Bronchial smooth muscle cell (primary cell): Measurements from ENCODE around the gene GOLIM4. TPM values are rescaled to one million over a fixed set of nuclear protein-coding genes. Genes with fewer than 3 reads are reported as not detected.

Experiments used
- total RNA-seq: library from RNA; depleted of rRNA; stranded (reverse); fragments of >200 nt; gene quantifications from 2 replicates; pipeline ENCODE4 v1.2.1, GENCODE V29; 2014

The GOLIM4 gene, protein sequence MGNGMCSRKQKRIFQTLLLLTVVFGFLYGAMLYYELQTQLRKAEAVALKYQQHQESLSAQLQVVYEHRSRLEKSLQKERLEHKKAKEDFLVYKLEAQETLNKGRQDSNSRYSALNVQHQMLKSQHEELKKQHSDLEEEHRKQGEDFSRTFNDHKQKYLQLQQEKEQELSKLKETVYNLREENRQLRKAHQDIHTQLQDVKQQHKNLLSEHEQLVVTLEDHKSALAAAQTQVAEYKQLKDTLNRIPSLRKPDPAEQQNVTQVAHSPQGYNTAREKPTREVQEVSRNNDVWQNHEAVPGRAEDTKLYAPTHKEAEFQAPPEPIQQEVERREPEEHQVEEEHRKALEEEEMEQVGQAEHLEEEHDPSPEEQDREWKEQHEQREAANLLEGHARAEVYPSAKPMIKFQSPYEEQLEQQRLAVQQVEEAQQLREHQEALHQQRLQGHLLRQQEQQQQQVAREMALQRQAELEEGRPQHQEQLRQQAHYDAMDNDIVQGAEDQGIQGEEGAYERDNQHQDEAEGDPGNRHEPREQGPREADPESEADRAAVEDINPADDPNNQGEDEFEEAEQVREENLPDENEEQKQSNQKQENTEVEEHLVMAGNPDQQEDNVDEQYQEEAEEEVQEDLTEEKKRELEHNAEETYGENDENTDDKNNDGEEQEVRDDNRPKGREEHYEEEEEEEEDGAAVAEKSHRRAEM
- total RNA-seq = 65.7 and 77.0 TPM in 2 replicates

GRCh38 chr3:168095611-168096209 lies at the start of gene GOLIM4:
Gene GOLIM4 (minus strand): TSS chr3:168095924. CDS start chr3:168095285, 639 bp downstream.

